Neural progenitor cell (in vitro differentiated cells): Measurements from ENCODE around the gene STIL.
"Not testable (repeated sequence)": the region's sequence is repeated elsewhere in the genome, so short reads cannot be mapped to it uniquely, and the experiment has no call there.

Experiments
- EZH2 ChIP-seq: fragments of 200-600 bp; sonication (generic); IDR thresholded peaks from 2 replicates; pipeline ENCODE4 v1.6.1; 2017; ENCODE audit warnings: antibody characterized with exemption, mild to moderate bottlenecking, moderate library complexity
- TF ChIP-seq, protein P1 (sequence below): fragments of 200-600 bp; sonication (generic); IDR thresholded peaks from 2 replicates; pipeline ENCODE4 v1.5.1; 2017; ENCODE audit warnings: antibody characterized with exemption, mild to moderate bottlenecking

DNA sequence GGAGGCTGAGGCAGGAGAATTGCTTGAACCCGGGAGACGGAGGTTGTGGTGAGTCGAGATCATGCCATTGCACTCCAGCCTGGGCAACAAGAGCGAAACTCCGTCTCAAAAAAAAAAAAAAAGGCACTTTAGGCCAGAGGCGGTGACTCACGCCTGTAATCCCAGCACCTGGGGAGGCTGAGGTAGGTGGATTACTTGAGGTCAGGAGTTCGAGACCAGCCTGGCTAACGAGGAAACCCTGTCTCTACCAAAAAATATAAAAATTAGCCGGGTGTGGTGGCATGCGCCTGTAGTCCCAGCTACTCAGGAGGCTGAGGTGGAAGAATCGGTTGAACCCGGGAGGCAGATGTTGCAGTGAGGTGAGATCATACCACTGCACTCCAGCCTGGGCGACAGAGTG is 6.0 kb upstream of the STIL start:
- TF ChIP-seq EZH2, result not testable (repeated sequence)
- TF ChIP-seq, protein P1, sequence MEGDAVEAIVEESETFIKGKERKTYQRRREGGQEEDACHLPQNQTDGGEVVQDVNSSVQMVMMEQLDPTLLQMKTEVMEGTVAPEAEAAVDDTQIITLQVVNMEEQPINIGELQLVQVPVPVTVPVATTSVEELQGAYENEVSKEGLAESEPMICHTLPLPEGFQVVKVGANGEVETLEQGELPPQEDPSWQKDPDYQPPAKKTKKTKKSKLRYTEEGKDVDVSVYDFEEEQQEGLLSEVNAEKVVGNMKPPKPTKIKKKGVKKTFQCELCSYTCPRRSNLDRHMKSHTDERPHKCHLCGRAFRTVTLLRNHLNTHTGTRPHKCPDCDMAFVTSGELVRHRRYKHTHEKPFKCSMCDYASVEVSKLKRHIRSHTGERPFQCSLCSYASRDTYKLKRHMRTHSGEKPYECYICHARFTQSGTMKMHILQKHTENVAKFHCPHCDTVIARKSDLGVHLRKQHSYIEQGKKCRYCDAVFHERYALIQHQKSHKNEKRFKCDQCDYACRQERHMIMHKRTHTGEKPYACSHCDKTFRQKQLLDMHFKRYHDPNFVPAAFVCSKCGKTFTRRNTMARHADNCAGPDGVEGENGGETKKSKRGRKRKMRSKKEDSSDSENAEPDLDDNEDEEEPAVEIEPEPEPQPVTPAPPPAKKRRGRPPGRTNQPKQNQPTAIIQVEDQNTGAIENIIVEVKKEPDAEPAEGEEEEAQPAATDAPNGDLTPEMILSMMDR, result not testable (repeated sequence)
